ENCODE results near the gene ZFYVE27.
A peak's percentile ranks its signal among the peaks of the same experiment; 100 is the strongest.
"Not testable (repeated sequence)": the region's sequence is repeated elsewhere in the genome, so short reads cannot be mapped to it uniquely, and the experiment has no call there.

ZFYVE27 gene

GRCh38 chr10:97736902-97737769 lies at the start of gene ZFYVE27:
ZFYVE27 (plus strand) TSS chr10:97737128; CDS start chr10:97738478, 1,350 bp downstream.
- Histone ChIP-seq H3K4me1 (ENCODE audit: insufficient read depth, low read length) (peaks cover 15% of the 10 kb centered on the region), H3K27me3 (ENCODE audit: control insufficient read depth in 1 of 2, insufficient read depth in 2 of 2, low read length in 2 of 2) (no peaks in the 10 kb centered on the region), H3K9me3 (ENCODE audit: low read length) (no peaks in the 10 kb centered on the region), H3K9ac (ENCODE audit: low read length) (peak within 1 kb of the TSS; percentile 68), H3K4me3 (ENCODE audit: low read depth in 1 of 2, low read length in 2 of 2) (peak within 1 kb of the TSS; percentile 77 to 83), H3K27ac (ENCODE audit: low read depth, low read length) (peak within 1 kb of the TSS; percentile 83), H3K36me3 (ENCODE audit: insufficient read depth, low read length) (peaks cover 4% of the 10 kb centered on the region)

GRCh38 chr10:97687785-97688781 lies 48.8 kb upstream of the ZFYVE27 start:
- peak overlapping the region; percentile 66 for H3K27ac ChIP-seq (ENCODE audit: low read depth, low read length)
- no peaks in the 10 kb centered on the region for H3K36me3 ChIP-seq (ENCODE audit: insufficient read depth, low read length)
- peak overlapping the region; percentile 16 to 42 for H3K4me3 ChIP-seq (ENCODE audit: low read depth in 1 of 2, low read length in 2 of 2)
- no peaks in the 10 kb centered on the region for H3K27me3 ChIP-seq (ENCODE audit: control insufficient read depth in 1 of 2, insufficient read depth in 2 of 2, low read length in 2 of 2)
- H3K9me3 ChIP-seq (ENCODE audit: low read length), result no peaks in the 10 kb centered on the region
- H3K9ac ChIP-seq (ENCODE audit: low read length), result peak overlapping the region; percentile 25
- H3K4me1 ChIP-seq (ENCODE audit: insufficient read depth, low read length), result peaks cover 48% of the 10 kb centered on the region

- H3K4me1 ChIP-seq (ENCODE audit: insufficient read depth, low read length), result peaks cover 33% of the 10 kb centered on the region
- H3K4me3 ChIP-seq (ENCODE audit: low read depth in 1 of 2, low read length in 2 of 2), result no peak overlapping the region
- no peak overlapping the region for H3K27ac ChIP-seq (ENCODE audit: low read depth, low read length)
- no peaks in the 10 kb centered on the region for H3K36me3 ChIP-seq (ENCODE audit: insufficient read depth, low read length)
- H3K27me3 ChIP-seq (ENCODE audit: control insufficient read depth in 1 of 2, insufficient read depth in 2 of 2, low read length in 2 of 2), result no peaks in the 10 kb centered on the region
- no peaks in the 10 kb centered on the region for H3K9me3 ChIP-seq (ENCODE audit: low read length)
- no peak overlapping the region for H3K9ac ChIP-seq (ENCODE audit: low read length)
Observed at GRCh38 chr10:97689559-97690020, 47.3 kb upstream of the ZFYVE27 start.

- H3K4me1 ChIP-seq (ENCODE audit: insufficient read depth, low read length), result peaks cover 28% of the 10 kb centered on the region
- no peaks in the 10 kb centered on the region for H3K36me3 ChIP-seq (ENCODE audit: insufficient read depth, low read length)
- no peak overlapping the region for H3K27ac ChIP-seq (ENCODE audit: low read depth, low read length)
- no peak overlapping the region for H3K4me3 ChIP-seq (ENCODE audit: low read depth in 1 of 2, low read length in 2 of 2)
- H3K9me3 ChIP-seq (ENCODE audit: low read length), result no peaks in the 10 kb centered on the region
- H3K9ac ChIP-seq (ENCODE audit: low read length), result no peak overlapping the region
- H3K27me3 ChIP-seq (ENCODE audit: control insufficient read depth in 1 of 2, insufficient read depth in 2 of 2, low read length in 2 of 2), result no peaks in the 10 kb centered on the region
Observed at GRCh38 chr10:97690133-97690532, 46.8 kb upstream of the ZFYVE27 start.

GRCh38 chr10:97698072-97698655 lies 38.8 kb upstream of the ZFYVE27 start:
- not testable (repeated sequence) for H3K9me3 ChIP-seq (ENCODE audit: low read length); H3K4me1 ChIP-seq (ENCODE audit: insufficient read depth, low read length); H3K27ac ChIP-seq (ENCODE audit: low read depth, low read length); H3K9ac ChIP-seq (ENCODE audit: low read length); H3K4me3 ChIP-seq (ENCODE audit: low read depth in 1 of 2, low read length in 2 of 2); H3K36me3 ChIP-seq (ENCODE audit: insufficient read depth, low read length); H3K27me3 ChIP-seq (ENCODE audit: control insufficient read depth in 1 of 2, insufficient read depth in 2 of 2, low read length in 2 of 2)

- H3K4me3 ChIP-seq (ENCODE audit: low read depth in 1 of 2, low read length in 2 of 2), result no peak overlapping the region
- H3K36me3 ChIP-seq (ENCODE audit: insufficient read depth, low read length), result no peaks in the 10 kb centered on the region
- H3K9ac ChIP-seq (ENCODE audit: low read length), result no peak overlapping the region
- no peaks in the 10 kb centered on the region for H3K27me3 ChIP-seq (ENCODE audit: control insufficient read depth in 1 of 2, insufficient read depth in 2 of 2, low read length in 2 of 2)
- H3K27ac ChIP-seq (ENCODE audit: low read depth, low read length), result no peak overlapping the region
- H3K9me3 ChIP-seq (ENCODE audit: low read length), result no peaks in the 10 kb centered on the region
- H3K4me1 ChIP-seq (ENCODE audit: insufficient read depth, low read length), result peaks cover 4% of the 10 kb centered on the region
Observed at GRCh38 chr10:97701438-97702069, 35.4 kb upstream of the ZFYVE27 start.

- Histone ChIP-seq H3K36me3 (ENCODE audit: insufficient read depth, low read length) (no peaks in the 10 kb centered on the region), H3K27ac (ENCODE audit: low read depth, low read length) (no peak overlapping the region), H3K9ac (ENCODE audit: low read length) (no peak overlapping the region), H3K4me3 (ENCODE audit: low read depth in 1 of 2, low read length in 2 of 2) (no peak overlapping the region), H3K27me3 (ENCODE audit: control insufficient read depth in 1 of 2, insufficient read depth in 2 of 2, low read length in 2 of 2) (no peaks in the 10 kb centered on the region), H3K9me3 (ENCODE audit: low read length) (no peaks in the 10 kb centered on the region), H3K4me1 (ENCODE audit: insufficient read depth, low read length) (peaks cover 15% of the 10 kb centered on the region)
Observed at GRCh38 chr10:97703398-97704067, 33.4 kb upstream of the ZFYVE27 start.

- Histone ChIP-seq H3K4me1 (ENCODE audit: insufficient read depth, low read length) (peaks cover 23% of the 10 kb centered on the region), H3K9ac (ENCODE audit: low read length) (no peak overlapping the region), H3K9me3 (ENCODE audit: low read length) (no peaks in the 10 kb centered on the region), H3K27ac (ENCODE audit: low read depth, low read length) (no peak overlapping the region), H3K4me3 (ENCODE audit: low read depth in 1 of 2, low read length in 2 of 2) (no peak overlapping the region), H3K27me3 (ENCODE audit: control insufficient read depth in 1 of 2, insufficient read depth in 2 of 2, low read length in 2 of 2) (no peaks in the 10 kb centered on the region), H3K36me3 (ENCODE audit: insufficient read depth, low read length) (no peaks in the 10 kb centered on the region)
Observed at GRCh38 chr10:97704341-97704740, 32.6 kb upstream of the ZFYVE27 start.

- H3K4me3 ChIP-seq (ENCODE audit: low read depth in 1 of 2, low read length in 2 of 2), result no peak overlapping the region
- no peak overlapping the region for H3K27ac ChIP-seq (ENCODE audit: low read depth, low read length)
- H3K9ac ChIP-seq (ENCODE audit: low read length), result no peak overlapping the region
- no peaks in the 10 kb centered on the region for H3K36me3 ChIP-seq (ENCODE audit: insufficient read depth, low read length)
- H3K9me3 ChIP-seq (ENCODE audit: low read length), result no peaks in the 10 kb centered on the region
- no peaks in the 10 kb centered on the region for H3K27me3 ChIP-seq (ENCODE audit: control insufficient read depth in 1 of 2, insufficient read depth in 2 of 2, low read length in 2 of 2)
- peaks cover 29% of the 10 kb centered on the region for H3K4me1 ChIP-seq (ENCODE audit: insufficient read depth, low read length)
Observed at GRCh38 chr10:97705006-97705670, 31.8 kb upstream of the ZFYVE27 start.

Measured in muscle layer of colon (tissue), 2 donors.